ENCODE measurements around the gene QSER1.

- no peak for TF ChIP-seq GATA3 (IDR thresholded peaks at IDR 0.05; ENCODE audit: low read depth, low read length)
- TF ChIP-seq GATA2 (IDR thresholded peaks at IDR 0.05; ENCODE audit: low read depth, low read length) = no peak
Measured at GRCh38 chr11:32939046-32939445, 46.4 kb downstream of the QSER1 start.
